DND-41 (cell line): ENCODE measurements around the gene UPB1.

Source experiments
- ATAC-seq: fragments of 200-7000 bp; cut with Tn5 transposase; 3 replicates; pipeline ENCODE4 v1.9.1; 2021; ENCODE audit warnings: low read depth; ENCODE audit not compliant: insufficient read depth
- DNase-seq: peaks from one replicate; pipeline ENCODE4 v3.0.0-alpha.2; 2020
- H2AFZ ChIP-seq: 2 replicates; pipeline ENCODE4 v1.6.0; 2012; ENCODE audit warnings: low read depth, low read length
- H3K27ac ChIP-seq: 2 replicates; pipeline ENCODE4 v1.5.1; 2012; ENCODE audit warnings: low read length, inconsistent platforms
- H3K27me3 ChIP-seq: fragments of 200-600 bp; sonication (generic); 2 replicates; pipeline ENCODE4 v1.6.0; 2012; ENCODE audit warnings: low read length, mild to moderate bottlenecking, inconsistent platforms; ENCODE audit not compliant: insufficient read depth, poor library complexity
- H3K36me3 ChIP-seq: 2 replicates; pipeline ENCODE4 v1.5.1; 2012; ENCODE audit warnings: low read length, inconsistent platforms; ENCODE audit not compliant: insufficient read depth
- H3K4me1 ChIP-seq: 2 replicates; pipeline ENCODE4 v1.5.1; 2012; ENCODE audit warnings: mild to moderate bottlenecking, low read length; ENCODE audit not compliant: insufficient read depth
- H3K4me2 ChIP-seq: 2 replicates; pipeline ENCODE4 v1.6.0; 2012; ENCODE audit warnings: mild to moderate bottlenecking, moderate library complexity, low read length, inconsistent platforms; ENCODE audit not compliant: insufficient read depth
- H3K4me3 ChIP-seq, 2 experiments: fragments of 200-600 bp in 1 of 2; shearing (Covaris generic) in 1 of 2; 2 replicates each; pipeline ENCODE4 v1.5.1; 2012 to 2016; ENCODE audit warnings: inconsistent platforms in 2 of 2, low read length in 2 of 2, mild to moderate bottlenecking in 2 of 2, low read depth in 1 of 2, moderate library complexity in 1 of 2
- H3K79me2 ChIP-seq: 2 replicates; pipeline ENCODE4 v1.6.0; 2012; ENCODE audit warnings: low read length, inconsistent platforms; ENCODE audit not compliant: insufficient read depth
- H3K9ac ChIP-seq: 2 replicates; pipeline ENCODE4 v1.6.0; 2012; ENCODE audit warnings: low read depth, mild to moderate bottlenecking, inconsistent platforms, low read length, moderate library complexity
- H3K9me3 ChIP-seq: 2 replicates; pipeline ENCODE4 v1.5.1; 2012; ENCODE audit warnings: low read length, moderate library complexity, mild to moderate bottlenecking, inconsistent platforms; ENCODE audit not compliant: insufficient read depth, severe bottlenecking
- H4K20me1 ChIP-seq: 2 replicates; pipeline ENCODE4 v1.6.0; 2012; ENCODE audit warnings: low read length; ENCODE audit not compliant: insufficient read depth
- EZH2 ChIP-seq: IDR thresholded peaks from 3 replicates; pipeline ENCODE4 v1.6.1; 2012; ENCODE audit warnings: borderline replicate concordance, low read depth, mild to moderate bottlenecking, moderate library complexity, low read length, inconsistent platforms; ENCODE audit not compliant: severe bottlenecking
- TF ChIP-seq, protein P1 (sequence below): IDR thresholded peaks from 2 replicates; pipeline ENCODE4 v1.5.1; 2012; ENCODE audit warnings: borderline replicate concordance, low read length, moderate library complexity, mild to moderate bottlenecking; ENCODE audit not compliant: poor library complexity, severe bottlenecking; ENCODE audit errors: extremely low read depth

UPB1 gene

DNA sequence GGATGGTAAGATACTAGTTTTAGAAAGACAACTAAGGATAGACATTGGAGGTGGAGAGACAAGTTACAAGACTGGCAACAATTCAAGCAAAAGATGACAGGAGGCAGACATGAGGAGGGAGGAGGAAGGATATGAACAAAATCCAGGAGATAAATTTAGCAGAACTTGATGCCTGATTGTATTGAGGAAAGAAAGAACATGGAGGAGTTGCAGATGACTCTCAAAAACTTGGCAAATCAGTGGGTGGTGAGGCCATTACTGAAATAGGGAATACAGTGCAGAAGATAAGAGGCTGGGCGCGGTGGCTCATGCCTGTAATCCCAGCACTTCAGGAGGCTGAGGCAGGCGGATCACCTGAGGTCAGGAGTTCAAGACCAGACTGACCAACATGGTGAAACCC lies 2.7 kb upstream of the UPB1 start:
- no peak for DNase-seq
- H3K4me3 ChIP-seq, result no peak overlapping the region
- no peak overlapping the region for H3K4me2 ChIP-seq
- no peak for TF ChIP-seq EZH2
- TF ChIP-seq, protein P1, sequence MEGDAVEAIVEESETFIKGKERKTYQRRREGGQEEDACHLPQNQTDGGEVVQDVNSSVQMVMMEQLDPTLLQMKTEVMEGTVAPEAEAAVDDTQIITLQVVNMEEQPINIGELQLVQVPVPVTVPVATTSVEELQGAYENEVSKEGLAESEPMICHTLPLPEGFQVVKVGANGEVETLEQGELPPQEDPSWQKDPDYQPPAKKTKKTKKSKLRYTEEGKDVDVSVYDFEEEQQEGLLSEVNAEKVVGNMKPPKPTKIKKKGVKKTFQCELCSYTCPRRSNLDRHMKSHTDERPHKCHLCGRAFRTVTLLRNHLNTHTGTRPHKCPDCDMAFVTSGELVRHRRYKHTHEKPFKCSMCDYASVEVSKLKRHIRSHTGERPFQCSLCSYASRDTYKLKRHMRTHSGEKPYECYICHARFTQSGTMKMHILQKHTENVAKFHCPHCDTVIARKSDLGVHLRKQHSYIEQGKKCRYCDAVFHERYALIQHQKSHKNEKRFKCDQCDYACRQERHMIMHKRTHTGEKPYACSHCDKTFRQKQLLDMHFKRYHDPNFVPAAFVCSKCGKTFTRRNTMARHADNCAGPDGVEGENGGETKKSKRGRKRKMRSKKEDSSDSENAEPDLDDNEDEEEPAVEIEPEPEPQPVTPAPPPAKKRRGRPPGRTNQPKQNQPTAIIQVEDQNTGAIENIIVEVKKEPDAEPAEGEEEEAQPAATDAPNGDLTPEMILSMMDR, result no peak
- H3K9ac ChIP-seq, result no peak overlapping the region
- H3K36me3 ChIP-seq, result no peaks in the 10 kb centered on the region
- no peaks in the 10 kb centered on the region for H3K27me3 ChIP-seq
- H2AFZ ChIP-seq, result no peak overlapping the region
- H4K20me1 ChIP-seq, result no peaks in the 10 kb centered on the region
- no peaks in the 10 kb centered on the region for H3K9me3 ChIP-seq
- H3K79me2 ChIP-seq, result no peaks in the 10 kb centered on the region
- ATAC-seq, result no peak
- H3K4me1 ChIP-seq, result no peaks in the 10 kb centered on the region
- H3K27ac ChIP-seq, result no peak overlapping the region

DNA sequence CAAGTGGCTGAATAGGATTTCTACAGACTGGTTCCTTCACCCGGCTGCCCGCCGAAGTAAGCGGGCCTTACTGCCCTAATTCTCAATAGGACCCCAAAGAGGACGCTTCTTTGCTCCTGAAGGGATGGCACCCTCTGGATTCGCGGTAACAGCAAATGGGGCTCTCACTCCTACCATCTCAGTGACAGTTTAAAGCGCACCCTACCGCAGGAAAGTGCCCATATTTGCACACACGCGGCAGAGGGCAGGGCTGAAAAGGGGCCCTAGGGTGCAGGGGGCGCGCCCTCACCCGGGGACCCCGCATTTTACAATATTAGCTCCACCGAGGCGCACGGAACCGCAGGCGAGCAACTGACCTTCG lies 985 bp upstream of the UPB1 start:
- TF ChIP-seq EZH2, result no peak
- TF ChIP-seq, protein P1, result no peak
- H2AFZ ChIP-seq, result no peak overlapping the region
- no peak overlapping the region for H3K27ac ChIP-seq

DNA sequence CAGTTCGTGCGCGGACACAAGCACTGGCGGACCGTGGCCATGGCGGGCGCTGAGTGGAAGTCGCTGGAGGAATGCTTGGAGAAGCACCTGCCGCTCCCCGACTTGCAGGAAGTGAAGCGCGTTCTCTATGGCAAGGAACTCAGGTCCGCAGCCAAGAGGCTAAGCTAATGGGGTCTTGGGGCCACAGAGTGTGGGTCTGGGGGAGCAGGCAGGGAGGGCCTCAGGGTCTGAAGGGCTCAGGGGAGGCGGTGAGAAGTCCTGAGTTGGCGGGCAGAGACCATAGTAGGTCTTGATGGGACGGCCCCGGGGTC lies 188 bp downstream of the UPB1 start:
- Histone ChIP-seq H3K9ac (no peak overlapping the region), H3K4me2 (no peak overlapping the region), H3K9me3 (no peaks in the 10 kb centered on the region), H3K36me3 (no peaks in the 10 kb centered on the region), H2AFZ (no peak overlapping the region), H3K4me3 (no peak overlapping the region), H3K27me3 (no peaks in the 10 kb centered on the region), H4K20me1 (no peaks in the 10 kb centered on the region), H3K4me1 (no peaks in the 10 kb centered on the region), H3K27ac (no peak overlapping the region), H3K79me2 (no peaks in the 10 kb centered on the region)
- TF ChIP-seq, protein P1, result no peak
- TF ChIP-seq EZH2, result no peak
- DNase-seq, result no peak
- no peak for ATAC-seq

More for the DNA sequence above, 985 bp upstream of the UPB1 start:
- Histone ChIP-seq H3K4me3 (no peak overlapping the region), H3K36me3 (no peaks in the 10 kb centered on the region), H3K79me2 (no peaks in the 10 kb centered on the region), H3K4me2 (no peak overlapping the region), H4K20me1 (no peaks in the 10 kb centered on the region), H3K9ac (no peak overlapping the region), H3K9me3 (no peaks in the 10 kb centered on the region), H3K4me1 (no peaks in the 10 kb centered on the region), H3K27me3 (no peaks in the 10 kb centered on the region)
- DNase-seq, result no peak
- no peak for ATAC-seq

DNA sequence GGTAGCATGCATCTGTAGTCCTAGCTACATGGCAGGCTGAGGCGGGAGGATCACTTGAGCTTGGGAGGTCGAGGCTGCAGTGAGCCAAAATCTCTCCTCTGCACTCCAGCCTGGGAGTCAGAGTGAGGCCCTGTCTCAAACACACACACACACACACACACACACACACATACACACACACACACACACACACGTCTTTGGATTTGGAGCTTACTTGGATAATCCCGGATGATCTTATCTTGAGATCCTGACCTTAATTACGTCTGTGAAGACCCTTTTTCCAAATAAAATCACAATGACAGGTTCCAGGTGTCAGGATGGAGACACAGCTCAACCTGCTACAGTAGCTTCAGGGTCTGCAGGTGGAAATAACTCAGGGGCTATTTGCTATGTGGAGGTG lies 1.1 kb downstream of the UPB1 start:
- no peak for DNase-seq
- Histone ChIP-seq H4K20me1 (no peaks in the 10 kb centered on the region), H2AFZ (no peak overlapping the region), H3K4me2 (no peak overlapping the region), H3K4me1 (no peaks in the 10 kb centered on the region), H3K9me3 (no peaks in the 10 kb centered on the region), H3K27me3 (no peaks in the 10 kb centered on the region), H3K36me3 (no peaks in the 10 kb centered on the region), H3K4me3 (no peak overlapping the region), H3K27ac (no peak overlapping the region), H3K9ac (no peak overlapping the region), H3K79me2 (no peaks in the 10 kb centered on the region)
- no peak for ATAC-seq
- TF ChIP-seq EZH2, result no peak
- TF ChIP-seq, protein P1, result no peak
